CD4-positive, alpha-beta T cell treated with Interleukin-15 for 4 hours (primary cell): ENCODE measurements around the gene DACT3.

ENCODE experiments used
- DNase-seq: peaks from one replicate; pipeline ENCODE4 v3.0.0-alpha.2; 2020; ENCODE audit warnings: low spot score

The DACT3 gene

DNA sequence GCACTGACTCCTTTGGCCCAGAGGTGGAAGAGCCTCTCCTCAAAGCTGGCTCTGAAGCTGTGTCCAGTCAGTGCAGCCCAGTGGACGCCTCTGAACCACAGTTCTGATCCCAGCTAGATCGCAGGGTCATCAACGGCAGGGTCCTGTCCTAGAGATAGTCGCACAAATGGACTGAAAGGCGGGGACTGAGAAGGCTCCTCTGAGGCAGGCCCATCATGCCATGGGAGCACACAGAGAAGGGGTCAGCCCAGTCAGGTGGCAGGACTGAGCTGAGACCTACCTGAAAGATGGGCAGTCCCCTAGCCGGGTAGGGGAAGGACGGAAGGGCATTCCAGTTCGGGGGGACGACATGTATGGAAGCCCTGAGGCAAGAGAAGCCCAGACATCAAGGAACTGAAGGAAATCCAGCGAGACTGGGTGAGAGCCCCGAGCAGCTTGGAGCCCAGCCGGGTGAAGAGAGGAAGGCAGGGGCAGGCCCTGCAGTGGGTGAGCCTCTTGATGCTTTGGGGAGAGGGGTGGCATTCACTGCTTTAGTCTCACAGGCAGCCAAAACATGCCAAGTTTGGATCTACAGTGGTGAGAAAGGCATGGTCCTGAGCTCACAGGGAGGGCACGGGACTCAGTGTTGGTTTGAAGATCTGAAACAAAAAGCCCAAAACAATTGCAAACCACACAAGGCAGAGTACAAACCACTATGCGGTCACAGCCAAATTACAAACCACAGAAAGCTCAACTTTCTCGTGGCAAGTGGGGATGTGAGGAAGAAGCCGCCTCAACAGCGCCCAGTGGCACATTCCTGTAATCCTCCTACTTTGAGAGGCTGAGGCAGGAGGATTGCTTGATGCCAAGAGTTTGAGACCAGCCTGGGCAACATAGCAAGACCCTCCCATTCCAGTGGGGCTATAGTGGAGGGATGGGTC lies 49.9 kb downstream of the DACT3 start:
- DNase-seq: peak; percentile 23

DNA sequence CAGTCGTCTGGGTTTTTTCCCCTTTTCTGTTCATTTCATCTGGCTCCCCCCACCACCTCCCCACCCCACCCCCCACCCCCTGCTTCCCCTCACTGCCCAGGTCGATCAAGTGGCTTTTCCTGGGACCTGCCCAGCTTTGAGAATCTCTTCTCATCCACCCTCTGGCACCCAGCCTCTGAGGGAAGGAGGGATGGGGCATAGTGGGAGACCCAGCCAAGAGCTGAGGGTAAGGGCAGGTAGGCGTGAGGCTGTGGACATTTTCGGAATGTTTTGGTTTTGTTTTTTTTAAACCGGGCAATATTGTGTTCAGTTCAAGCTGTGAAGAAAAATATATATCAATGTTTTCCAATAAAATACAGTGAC lies 50.6 kb downstream of the DACT3 start:
- no peak for DNase-seq

DNA sequence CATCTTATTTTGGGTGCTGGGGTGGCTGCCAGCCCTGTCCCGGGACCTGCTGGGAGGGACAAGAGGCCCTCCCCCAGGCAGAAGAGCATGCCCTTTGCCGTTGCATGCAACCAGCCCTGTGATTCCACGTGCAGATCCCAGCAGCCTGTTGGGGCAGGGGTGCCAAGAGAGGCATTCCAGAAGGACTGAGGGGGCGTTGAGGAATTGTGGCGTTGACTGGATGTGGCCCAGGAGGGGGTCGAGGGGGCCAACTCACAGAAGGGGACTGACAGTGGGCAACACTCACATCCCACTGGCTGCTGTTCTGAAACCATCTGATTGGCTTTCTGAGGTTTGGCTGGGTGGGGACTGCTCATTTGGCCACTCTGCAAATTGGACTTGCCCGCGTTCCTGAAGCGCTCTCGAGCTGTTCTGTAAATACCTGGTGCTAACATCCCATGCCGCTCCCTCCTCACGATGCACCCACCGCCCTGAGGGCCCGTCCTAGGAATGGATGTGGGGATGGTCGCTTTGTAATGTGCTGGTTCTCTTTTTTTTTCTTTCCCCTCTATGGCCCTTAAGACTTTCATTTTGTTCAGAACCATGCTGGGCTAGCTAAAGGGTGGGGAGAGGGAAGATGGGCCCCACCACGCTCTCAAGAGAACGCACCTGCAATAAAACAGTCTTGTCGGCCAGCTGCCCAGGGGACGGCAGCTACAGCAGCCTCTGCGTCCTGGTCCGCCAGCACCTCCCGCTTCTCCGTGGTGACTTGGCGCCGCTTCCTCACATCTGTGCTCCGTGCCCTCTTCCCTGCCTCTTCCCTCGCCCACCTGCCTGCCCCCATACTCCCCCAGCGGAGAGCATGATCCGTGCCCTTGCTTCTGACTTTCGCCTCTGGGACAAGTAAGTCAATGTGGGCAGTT lies 51.2 kb downstream of the DACT3 start:
- DNase-seq: no peak

DNA sequence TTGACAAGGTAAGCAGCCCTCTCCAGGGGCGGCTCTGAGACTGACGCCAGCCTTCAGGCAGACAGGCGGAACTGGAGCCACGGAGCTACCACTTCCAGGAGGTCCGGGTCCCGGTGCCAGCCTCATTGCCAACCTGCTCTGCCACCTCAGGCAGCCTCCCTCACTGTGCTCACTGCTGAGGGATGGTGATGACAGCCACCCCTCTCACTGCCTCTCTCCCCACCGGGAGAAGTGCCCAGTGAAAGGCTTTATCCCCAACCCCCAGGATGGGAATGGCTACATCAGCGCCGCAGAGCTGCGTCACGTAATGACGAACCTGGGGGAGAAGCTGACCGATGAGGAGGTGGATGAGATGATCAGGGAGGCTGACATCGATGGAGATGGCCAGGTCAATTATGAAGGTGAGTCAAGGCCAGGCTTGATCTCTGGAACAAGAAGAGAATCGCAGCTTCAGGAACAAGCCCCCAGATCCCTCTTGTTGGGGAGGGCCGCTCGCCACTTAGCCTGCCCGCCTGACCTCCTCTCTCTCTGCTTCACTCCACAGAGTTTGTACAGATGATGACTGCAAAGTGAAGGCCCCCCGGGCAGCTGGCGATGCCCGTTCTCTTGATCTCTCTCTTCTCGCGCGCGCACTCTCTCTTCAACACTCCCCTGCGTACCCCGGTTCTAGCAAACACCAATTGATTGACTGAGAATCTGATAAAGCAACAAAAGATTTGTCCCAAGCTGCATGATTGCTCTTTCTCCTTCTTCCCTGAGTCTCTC lies 52.2 kb downstream of the DACT3 start:
- no peak for DNase-seq

DNA sequence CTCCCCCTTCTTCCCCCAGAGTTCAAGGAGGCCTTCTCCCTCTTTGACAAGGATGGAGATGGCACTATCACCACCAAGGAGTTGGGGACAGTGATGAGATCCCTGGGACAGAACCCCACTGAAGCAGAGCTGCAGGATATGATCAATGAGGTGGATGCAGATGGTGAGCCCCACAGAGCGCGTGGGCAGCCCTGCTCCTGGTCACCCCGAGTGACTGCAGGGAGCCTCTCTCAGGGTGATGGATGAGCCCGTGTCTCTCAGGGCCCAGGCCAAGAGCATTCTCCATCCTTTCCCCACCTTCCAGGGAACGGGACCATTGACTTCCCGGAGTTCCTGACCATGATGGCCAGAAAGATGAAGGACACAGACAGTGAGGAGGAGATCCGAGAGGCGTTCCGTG lies 52.8 kb downstream of the DACT3 start:
- DNase-seq: no peak

DNA sequence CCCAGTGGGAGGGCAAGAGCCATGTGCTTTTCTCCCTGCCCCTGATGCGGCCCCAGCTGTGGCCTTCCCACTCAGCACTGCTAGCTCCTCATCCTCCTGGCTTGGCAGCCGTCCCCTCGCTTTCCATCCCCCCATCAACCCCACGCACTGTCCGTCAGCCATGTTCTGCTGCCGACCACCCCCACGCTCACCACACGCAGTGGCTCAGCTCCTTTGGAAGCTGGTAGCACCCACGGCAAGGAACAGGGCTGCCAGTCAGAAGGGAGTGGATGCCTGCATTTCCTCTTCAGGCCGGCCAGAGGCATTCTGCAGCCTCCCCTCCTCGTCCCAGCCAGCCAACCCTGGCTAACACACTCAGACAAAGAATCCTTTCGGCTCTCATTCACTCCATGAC lies 53.5 kb downstream of the DACT3 start:
- DNase-seq: no peak

DNA sequence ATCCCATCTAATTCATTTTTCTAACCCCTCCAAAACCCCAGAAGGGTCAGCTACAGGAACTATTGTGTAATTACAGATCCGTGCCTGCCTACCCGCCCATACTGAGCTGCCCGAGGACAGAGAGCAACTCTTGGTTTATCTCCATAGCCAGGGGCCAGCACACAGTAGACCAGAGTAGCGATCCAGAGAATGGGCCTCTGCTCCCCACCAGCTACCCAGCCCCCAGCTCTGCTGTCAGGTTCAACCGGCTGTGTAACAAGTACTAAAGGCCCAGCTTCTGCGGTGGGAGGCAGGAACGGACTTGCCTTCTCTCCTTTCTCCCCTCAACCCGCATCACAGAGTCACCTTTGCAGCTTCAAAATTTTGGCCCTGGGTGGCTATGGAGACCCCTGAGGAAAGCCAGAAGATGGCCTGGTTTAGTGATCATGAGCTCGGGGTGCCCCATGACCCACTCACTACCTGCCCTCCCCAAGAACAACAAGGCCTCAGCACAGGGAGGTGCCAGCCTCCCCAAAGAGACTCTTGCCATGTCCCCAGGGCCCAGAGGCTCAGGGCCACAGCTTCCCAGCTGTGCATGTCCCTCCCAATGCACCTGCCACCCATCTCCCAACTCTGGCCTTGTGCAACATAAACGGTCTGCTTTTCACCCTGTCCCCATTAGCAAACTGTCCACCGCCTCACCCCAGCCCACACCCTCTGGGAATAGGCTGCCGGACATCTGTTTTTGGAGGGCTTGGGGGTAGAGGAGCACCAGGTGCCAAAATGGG lies 54.1 kb downstream of the DACT3 start:
- DNase-seq: no peak

DNA sequence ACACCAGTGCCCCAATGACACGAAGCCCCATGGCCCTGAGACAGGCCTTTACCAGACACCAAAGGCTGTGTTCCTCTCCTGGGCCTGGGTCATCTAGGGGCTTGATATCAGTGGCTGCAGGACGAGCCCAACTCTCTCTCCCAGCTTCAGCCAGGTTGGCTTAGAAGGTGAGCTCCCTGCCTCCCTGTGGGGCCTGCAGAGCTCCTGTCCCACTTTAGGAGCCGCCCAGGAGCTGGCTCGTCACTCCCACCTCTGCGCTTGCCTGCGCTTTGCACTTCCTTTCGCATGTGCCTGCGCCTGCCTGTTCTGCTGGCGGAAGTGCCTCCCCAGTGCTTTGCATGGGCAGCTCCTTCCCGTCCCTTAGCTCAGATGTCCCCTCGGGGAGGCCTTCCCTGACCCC lies 55.0 kb downstream of the DACT3 start:
- DNase-seq: no peak

DNA sequence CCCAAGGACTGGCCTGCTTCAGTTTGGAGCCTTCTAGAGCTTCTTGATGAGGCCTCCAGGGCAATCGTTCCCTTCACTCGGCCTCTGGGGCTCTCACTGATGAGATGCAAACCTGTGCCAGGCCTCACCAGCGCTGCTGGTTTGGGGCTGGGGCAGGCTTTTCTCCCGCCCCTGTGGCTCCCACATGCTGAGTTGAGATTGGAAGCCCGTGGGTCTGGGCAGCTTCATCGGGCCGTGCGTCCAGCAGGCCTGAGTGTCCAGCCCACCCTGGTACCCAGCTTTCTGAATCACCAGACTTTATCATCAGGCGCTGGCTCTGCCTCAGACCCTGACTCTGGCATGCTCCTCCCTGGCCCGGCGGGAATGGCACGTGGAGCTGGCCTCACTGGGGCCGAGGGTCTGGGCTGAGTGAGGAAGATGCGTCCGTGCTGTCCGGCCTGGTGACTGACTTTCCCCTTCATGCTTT lies 55.6 kb downstream of the DACT3 start:
- DNase-seq: no peak

DNA sequence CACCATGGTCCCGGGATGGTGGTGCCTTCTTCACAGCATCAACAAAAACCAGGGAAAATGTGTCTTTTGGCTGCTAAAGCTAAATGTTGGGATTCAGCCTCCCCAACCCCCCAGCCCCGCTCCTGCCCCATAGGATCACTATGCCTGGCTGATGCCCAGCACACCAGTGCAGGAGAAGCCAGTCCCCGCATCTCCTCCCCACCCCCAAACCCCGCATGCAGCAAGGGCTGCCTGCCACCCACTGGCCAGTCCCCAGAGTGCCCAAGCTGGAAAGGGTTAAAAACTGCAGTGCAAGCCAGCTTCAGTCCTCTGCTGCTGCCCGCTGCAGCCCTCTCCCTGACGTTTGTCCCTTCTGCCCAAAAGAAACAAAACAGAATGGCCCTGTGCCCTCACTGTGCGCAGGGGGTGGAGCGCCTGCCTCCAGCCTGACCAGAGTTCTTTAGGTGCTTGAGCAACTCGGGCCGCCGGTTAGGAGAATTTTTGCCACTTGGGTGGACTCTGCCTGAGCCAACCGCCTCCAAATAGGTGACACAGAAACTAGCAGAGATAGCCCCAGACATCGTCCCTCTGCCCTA lies 56.1 kb downstream of the DACT3 start:
- no peak for DNase-seq

DNA sequence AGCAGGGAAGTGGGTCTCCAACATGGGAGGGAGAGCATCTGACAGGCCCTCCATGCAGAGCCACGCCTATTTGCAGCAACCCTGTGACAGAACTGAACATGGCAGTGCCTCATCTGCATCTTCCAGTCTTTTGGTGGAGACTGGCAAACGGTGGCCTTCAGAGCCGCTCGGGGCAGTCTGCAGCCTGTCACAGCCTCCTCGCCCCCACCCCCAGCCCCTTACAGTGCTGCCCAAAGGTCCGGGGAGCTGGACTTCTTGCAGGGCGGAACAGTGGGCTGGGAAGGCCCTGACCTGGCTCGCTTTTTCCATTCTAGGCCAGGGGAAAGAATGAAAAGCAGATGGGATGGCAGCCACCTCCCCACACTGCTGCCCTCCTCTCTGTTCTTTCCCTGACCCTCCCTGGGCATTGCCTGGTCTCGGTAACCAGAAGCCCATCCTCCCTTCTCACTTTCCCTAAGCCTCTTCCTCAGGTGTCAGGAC lies 57.2 kb downstream of the DACT3 start:
- no peak for DNase-seq

DNA sequence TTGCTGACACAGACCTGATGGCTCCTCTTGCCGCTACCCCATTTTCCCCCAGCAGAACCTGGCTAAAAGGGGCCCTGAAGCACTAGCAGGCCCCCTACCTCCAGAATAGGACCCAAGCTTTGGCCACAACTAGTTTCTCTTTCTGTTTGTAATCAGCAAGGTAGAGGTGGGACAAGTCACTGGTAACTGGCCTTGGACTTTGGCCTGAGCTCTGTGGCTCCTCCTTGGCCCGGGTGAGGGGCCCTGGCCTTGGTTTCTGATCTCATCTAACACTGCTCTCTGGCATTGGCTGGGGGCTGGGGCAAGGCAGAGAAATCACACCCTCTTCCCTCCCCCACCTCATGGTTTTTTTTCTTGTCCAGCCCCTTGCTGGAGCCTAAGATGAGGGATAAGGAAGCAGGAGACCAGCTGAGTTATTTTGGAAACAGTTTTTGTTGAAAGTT lies 57.8 kb downstream of the DACT3 start:
- DNase-seq: no peak

DNA sequence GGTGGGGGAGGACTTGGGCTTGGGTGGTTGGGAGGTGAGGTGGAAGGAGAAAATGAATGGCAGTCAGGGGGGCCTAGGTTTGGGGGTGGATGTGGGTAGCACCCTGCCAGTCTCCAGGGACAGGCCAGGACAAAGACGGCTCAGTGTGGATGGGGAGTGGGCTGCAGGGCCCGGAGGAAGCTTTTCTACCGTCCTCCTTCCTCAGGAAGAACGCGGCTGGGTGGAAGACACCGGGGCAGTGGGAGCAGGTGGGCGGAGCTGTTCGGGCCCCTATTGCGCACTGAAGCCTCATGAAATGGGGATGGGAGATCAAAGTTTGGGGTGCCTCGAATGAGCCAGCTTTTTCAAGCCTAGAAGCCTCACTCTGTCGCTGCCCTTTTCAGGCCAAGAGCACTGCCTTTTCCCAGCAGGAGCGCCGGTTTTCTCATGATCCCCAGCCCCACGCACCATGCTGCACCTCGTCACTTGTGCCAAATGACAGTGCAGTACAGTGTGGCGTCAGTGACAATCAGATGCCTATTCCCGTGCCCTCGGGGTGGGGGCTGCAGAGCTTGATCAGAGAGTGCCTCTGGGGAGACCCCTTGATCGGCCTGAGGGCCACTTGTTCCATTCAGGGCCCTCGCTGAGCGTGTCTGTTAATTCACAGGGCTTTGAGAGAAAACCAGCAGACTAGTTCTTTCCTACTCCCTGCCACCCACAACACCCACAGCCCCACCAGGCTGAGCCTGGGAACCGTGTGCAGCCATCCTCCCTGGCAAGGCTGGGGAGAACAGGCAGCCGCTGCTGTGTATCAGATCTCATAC lies 58.4 kb downstream of the DACT3 start:
- peak; percentile 14 for DNase-seq

DNA sequence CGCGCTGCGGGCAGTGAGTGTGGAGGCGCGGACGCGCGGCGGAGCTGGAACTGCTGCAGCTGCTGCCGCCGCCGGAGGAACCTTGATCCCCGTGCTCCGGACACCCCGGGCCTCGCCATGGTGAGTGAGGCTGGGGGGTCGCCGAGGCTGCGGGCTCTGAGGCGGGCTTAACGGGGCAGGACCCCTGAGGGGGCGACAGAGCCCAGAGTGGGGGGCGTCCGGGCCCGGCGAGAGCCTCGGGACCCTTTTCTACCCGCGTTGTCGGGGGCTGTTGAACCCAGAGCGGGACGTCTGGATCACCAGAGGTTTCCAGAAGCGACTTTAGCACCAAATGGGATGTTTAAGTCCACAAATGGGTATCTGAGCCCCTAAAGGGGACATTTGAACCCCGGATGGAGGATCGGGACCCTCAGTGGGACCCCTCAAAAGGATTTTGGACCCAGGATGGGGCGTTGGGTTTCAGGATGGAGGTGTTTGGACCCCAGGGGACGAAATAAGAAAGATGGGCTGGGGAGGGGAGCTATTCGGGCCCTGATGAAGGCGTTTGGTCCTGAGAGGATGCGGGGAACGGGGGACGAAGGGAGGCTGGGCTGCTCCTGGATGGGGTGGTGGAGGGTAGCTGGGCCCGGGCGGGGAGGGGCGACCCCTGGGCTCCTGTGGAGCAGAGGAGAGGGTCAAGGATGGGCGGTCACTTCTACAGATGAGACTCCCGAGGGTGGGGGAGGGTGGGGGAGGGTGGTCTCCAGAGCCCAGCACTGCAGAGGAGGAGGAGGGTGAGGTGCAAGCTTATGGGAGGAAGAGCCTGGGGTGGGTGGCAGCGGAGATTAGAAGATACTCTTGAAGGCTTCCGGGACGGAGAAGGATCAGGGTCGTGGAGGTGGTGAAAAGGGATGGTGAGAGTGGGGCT lies 59.4 kb downstream of the DACT3 start, which contains the start of gene CALM3:
TSS of gene CALM3 (plus strand) at position 13 of the 907 bp plus-strand sequence. CDS start at position 118, 105 bp downstream.
- no peak for DNase-seq

DNA sequence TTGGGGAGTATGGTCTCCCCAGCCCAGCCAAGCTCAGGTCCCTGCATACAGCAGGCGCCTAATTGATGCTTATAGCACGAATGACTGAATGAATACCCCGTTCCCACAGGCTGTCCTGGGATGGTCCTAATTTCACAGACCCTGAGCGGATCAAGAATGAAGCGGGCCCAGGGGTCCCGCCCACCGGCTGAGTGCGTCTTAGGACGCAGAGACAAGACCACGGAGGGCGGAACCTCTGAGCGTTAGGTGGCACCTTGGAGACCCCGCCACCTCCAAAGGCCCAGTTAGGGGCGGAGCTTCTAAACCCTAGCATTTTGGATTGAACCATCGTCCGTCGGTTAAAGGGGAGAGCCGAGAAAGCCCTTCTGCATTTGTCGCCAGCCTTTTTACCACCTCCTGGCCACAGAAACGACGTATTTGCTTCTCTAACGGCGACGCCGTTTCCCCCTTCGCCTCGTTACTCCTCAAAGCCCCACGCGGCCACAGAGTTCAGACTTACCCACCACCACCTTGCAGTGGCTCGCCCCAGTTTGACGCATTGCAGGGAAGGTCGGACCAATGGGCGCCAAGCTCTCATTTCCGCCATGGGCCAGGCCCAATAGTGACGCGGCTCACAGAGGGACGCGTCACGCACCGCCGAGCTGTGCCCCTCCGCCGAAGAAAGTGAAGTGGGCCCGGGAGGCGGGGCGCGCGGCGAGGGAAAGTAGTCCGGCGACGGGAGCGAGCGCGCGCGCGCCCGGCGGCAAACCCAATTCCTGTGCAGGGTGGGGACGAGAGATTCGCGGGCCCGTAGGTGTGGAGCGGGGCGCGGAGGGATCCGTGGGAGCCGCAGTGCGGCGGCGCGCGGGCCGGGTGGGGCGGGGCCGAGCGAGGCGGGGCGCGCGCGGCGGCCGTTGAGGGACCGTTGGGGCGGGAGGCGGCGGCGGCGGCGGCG lies 60.3 kb downstream of the DACT3 start:
- DNase-seq: peak; percentile 98

DNA sequence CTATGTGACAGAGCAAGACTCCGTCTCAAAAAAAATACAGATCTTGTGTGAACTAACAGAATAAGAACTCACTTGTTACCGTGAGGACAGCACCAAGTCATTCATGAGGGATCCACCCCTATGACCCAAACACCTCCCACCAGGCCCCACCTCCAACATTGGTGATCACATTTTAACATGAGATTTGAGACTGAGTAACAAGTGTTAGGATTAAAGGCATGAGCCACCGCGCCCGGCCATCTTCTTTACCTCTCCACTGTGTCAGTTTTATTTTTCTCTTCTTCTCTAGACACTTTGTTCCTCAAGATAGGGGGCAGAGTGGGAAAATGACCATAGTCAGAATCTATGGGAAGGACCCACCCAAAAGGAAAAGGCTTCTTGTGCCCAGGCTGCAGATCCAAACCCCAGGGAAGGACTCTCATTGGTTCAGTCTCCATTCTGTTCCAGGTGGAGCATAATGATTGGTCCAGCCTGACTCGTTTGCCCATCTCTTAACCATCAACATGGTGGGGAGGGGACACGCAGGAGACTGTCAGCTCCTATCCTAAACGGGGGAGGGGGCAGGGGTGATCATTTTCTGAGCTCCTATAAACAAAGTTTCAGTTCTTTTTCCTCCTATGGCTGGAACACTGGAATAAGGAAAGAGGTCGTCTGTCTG lies 61.1 kb downstream of the DACT3 start:
- DNase-seq: no peak

DNA sequence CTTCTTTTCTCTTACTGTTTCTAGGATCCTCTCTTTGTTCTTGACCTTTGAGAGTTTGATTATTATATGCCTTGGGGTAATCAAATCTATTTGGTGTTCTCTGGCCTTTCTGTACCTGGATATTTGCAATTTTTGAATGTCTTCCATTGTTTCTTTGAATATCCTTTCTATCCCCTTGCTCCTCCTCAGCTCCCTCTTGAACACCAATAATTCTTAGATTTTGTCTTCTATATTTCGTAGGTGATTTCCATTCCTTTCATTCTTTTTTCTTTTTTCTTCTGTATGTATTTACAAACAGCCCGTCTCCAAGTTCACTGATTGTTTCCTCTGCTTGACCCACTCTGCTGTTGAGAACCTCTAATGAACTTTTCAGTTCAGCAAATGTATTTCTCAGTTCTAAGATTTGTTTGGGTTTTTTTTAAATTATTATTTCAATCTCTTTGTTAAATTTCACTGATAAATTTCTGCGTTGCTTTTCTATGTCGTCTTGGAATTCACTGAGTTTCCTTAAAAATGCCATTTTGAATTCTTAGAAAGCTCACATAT lies 62.5 kb downstream of the DACT3 start:
- DNase-seq: no peak
